T-helper 1 cell (primary cell): ENCODE measurements around the gene ZNF407.
A peak's percentile ranks its signal among the peaks of the same experiment; 100 is the strongest.

Experiments used
- DNase-seq, 5 donors: peaks; one replicate each; pipeline ENCODE4 v3.0.0-alpha.2; 2012 to 2020

The ZNF407 gene

DNA sequence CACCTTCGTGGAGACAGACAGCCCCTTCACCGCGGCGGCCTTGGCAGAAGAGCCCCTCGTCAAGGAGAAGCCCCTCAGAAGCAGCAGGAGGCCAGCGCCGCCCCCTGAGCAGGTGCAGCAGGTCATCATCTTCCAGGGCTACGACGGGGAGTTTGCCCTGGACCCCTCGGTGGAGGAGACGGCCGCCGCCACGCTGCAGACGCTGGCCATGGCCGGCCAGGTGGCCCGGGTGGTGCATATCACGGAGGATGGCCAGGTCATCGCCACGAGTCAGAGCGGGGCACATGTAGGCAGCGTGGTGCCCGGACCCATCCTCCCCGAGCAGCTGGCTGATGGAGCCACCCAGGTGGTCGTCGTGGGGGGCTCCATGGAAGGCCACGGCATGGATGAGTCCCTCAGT lies 465.5 kb downstream of the ZNF407 start:
- DNase-seq: no peak

DNA sequence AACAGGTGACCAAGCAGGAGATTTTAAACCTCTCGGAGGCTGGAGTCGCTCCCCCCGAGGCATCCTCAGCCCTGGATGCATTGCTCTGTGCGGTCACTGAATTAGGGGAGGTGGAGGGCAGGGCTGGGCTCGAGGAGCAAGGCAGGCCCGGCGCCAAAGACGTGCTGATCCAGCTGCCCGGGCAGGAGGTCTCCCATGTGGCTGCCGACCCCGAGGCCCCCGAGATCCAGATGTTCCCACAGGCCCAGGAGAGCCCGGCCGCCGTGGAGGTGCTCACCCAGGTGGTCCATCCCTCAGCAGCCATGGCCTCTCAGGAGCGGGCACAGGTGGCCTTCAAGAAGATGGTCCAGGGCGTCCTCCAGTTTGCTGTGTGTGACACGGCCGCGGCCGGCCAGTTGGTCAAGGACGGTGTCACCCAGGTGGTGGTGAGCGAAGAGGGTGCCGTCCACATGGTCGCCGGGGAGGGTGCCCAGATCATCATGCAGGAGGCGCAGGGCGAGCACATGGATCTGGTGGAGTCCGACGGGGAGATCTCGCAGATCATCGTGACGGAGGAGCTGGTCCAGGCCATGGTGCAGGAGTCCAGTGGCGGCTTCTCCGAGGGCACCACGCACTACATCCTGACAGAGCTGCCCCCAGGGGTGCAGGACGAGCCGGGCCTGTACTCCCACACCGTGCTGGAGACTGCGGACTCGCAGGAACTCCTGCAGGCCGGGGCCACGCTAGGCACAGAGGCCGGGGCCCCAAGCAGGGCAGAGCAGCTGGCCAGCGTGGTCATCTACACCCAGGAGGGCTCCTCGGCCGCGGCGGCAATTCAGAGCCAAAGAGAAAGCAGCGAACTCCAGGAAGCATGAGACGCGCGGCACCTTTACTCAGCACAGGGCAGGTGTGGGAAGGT lies 466.2 kb downstream of the ZNF407 start:
- no peak for DNase-seq

DNA sequence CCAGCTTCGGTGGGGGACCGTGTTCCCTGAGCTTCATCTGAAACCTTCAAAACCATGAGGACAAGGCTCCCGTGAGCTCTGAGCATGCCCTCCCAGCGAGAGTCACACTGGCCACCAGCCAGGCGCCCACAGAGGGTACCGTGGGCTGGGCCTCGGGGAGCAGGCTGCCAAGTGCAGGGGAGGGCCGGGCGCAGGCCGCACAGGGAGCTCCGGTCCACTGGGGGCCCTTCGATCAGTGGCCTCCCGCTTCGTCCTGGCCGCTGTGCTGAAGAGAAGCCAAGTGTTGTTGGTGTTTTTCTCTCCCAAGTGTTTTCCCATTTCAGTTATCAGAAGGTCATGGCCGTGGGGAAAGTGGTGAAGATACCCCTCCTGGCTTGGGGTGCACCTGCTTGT lies 466.8 kb downstream of the ZNF407 start:
- DNase-seq: no peak

GRCh38 chr18:75065251-75066000 lies 467.8 kb downstream of the ZNF407 start:
- DNase-seq: no peak

DNA sequence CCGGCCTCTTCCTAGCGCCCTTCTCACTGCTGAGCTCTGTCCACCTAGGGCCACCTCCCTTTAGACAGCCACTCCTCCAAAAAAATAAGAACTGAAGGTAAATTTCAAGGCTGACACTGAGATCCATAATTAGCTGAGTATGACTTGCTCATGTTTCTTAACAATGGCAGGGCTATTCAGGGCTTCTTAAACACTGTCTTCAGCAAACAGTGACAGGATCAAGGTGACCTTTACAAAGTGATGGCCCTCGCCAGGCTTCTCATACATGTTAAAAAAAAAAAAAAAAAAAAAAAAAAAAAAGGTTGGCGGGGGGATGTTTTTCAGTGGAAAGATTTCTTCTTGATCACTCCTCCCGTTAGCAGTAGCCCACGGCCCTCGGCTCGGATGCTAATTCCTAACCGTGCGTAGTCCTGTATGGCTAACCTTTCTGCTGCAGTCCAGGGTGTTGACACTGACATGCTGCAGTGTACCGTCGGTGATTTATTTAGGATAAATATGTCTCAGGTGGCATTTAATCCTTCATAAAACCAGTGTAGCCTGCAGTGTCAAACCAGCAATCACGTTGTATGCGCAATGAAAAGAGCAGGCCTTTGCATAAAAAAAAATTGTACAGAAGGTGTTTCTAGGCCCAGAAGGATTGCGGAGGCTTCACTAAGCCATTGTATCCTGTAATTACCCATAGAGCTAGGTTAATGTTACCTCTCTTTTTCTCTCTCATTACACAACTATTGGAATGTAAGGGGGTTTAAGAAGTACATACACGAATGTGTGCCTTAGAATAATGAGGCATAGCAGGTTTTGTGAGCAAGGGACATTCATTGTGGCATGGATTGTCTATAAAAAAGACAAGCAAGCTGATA lies 468.6 kb downstream of the ZNF407 start:
- DNase-seq: no peak

DNA sequence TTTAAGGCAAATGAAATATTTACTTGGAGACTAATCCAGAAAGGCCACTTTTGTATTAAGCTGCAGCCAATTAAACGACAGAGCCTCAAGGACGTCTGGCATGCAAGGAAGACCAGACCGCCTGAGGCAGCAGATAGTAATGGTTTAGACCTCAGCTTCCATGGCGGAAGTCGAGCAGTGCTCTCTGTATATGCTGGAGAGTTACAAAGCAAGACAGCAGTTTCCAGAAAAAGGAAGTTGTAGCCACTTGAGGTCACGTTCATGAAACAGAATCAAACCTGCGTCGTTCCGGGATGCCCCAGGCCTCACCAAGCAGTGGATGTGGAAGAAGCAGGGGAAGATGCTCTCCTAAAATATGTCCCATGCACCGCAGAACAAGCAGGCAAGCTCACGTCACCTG lies 469.3 kb downstream of the ZNF407 start:
- no peak for DNase-seq

DNA sequence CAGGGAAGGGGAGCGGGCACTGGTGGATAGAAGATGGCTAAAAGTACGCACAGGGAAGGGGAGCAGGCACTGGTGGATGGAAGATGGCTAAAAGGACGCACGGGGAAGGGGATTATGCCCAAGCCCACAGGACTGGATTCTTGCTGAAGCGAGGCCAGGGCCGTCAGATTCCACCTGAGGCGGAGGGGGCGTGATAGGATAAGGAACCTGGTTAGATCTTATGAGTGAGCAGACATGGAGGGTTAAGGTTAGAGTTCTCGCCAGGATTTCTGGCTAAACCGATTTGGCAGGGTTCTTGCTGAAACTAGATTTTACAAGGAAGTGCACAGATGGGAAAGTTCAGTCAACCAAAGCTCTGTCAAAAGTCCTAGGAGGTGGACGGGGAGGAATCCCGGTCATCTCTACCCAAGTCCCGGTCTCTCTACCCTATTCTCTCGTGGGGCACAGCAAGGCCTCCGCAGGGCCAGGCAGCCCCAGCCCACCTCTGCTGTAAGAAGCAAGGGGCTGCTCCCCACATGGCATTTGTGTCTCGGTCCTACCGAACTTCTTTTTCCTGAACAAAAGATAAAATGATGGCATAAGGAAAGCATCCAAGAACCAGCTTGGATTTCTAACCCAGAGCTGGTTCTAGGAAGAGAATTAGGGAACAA lies 470.5 kb downstream of the ZNF407 start:
- DNase-seq: no peak

GRCh38 chr18:75068682-75069435 lies 471.2 kb downstream of the ZNF407 start:
- no peak for DNase-seq

- DNase-seq: no peak
Observed at GRCh38 chr18:75070235-75070624, 472.6 kb downstream of the ZNF407 start.

- peak in 4 of 5 donors; percentile 39 to 94 (median 47) for DNase-seq
Observed at GRCh38 chr18:75070625-75071483, 473.2 kb downstream of the ZNF407 start.

DNA sequence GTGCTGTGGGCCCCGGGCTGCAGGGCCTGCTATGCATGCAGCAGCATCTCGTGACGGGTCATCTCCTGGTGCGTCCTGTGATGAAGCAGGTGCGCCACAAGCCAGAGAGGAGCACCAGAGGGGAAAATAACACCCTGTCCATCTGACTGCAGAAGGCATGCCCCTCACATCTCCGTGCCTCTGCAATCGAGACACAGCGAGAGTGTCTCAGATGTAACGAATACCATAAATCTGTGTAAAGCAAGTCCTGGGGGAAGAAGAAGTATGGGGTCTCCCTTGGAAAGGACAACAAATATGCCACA lies 473.8 kb downstream of the ZNF407 start:
- no peak for DNase-seq

GRCh38 chr18:75071866-75072671 lies 474.4 kb downstream of the ZNF407 start:
- no peak for DNase-seq

GRCh38 chr18:75072672-75073371 lies 475.2 kb downstream of the ZNF407 start:
- DNase-seq: no peak

- no peak for DNase-seq
Observed at GRCh38 chr18:75073654-75074053, 476.0 kb downstream of the ZNF407 start.

DNA sequence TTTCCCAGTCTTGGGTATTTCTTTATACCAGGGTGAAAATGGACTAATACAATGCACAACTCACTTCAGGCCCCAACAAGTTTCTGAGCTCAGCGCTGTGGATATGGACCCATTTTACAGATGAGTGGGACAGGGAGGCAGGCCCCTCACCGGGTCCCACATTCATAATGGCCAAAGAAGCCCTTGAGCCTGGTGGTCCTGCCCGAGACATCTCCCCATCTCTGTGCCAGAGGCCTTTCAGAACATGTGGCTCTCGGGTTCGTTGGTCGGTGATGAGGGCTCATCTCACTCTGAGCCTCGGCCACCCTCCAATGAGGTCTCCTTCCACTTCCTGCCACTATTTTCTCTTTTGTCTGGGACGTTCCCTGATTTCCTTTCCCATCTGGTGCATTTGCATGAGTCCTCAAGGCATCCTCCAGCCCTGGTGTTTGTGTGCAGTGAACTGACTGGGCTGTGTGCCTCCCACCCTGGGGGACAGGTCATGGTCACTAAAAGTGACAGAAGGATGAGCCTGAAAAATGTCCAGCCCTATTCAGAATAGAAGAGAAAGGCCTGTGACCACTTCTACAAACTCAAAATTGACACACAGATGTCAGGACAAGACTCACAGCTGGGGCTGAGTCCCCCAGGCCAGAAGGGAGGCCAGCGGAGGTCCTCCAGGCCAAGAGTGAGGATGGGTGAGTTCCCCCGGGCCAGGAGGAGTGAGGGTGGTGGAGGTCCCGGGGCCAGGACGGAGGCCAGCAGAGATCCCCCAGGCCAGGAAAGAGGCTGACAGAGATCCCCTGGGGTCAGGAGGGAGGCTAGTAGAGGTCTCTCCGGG lies 476.7 kb downstream of the ZNF407 start:
- DNase-seq: no peak

DNA sequence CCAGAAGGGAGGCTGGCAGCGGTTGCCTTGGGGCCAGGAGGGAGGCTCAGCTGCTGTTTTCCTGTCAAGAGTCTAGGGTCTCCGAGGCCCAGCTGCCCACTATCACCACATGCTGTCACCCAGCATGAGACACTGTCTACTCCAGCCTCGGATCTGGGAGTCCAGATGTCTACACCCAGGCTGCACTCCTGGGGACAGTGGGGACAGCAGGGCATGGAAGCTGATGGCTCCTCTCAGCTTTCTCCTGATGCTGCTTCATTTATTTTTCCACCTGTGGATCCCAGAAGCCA lies 477.3 kb downstream of the ZNF407 start:
- no peak for DNase-seq

GRCh38 chr18:75075429-75075841 lies 477.8 kb downstream of the ZNF407 start:
- DNase-seq: no peak

DNA sequence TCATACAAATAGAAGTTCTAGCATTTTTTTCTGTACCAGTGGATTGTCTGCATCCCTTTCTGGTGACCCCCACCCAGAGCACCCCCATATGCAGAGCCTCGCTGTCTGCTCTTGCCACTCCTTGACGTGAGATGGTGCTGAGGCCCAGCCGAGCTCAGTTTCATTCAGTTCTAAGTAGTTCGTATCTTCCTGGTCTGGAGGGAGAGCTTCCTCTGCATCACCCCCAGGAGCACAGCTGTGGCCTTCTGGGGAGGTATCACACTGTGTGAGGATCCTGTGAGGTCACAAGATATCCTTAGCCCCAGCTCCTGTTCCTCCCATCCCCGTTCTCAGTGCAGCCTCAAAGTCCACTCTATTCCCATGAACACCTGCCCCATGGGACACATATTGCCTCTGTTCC lies 478.6 kb downstream of the ZNF407 start:
- no peak for DNase-seq

DNA sequence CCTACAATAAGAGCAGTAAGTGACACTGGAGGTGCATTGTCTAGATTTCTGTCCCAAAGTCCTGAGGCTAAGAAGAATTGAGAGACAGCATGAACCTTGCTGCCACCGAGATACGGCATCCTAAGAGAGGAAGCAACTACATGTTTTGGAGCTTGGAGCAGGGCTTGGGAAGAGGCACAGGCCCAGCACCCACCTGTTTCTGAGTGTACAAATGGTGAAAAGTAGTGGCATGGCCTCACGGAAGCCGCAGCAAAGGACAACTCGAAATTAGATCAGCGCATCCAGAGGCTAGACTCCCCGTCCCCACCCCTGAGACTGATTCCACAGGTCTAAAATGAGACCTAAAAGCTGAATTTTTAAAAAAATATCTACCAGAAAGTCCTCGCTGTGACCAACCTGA lies 483.8 kb downstream of the ZNF407 start:
- DNase-seq: no peak
